ENCODE measurements around the gene KLF11.

The KLF11 gene

DNA sequence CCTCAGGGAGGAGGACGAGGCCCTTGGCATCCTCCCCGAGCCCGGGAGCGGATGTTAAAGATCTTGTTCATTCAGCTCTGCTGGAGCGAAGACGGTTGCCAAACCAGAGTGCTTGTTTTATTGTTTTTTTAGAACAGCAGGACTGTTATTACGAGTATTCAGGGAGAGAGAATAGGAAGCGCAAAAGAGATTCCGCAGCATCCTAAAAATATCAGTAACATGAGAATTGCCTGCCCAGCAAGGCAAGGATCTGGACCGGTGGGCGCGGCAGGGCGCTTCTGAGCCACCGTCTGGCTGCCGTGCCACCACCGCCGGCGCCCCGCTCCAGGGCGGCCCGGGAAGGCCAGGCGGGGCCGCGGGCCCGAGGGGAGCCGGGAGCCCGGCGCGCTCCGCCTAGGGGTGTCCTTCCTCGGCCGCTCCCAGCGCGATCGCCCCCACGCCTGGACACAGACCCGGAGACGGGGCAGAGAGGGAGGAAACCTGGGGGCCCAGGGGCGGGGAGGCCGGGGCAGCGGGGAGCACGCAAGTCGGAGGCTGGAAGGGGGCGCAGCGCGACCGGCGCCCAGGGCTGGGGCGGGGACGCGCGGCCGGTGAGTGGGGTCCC is 36.0 kb downstream of the KLF11 start:
- Histone ChIP-seq H4K20me1 (ENCODE audit: control insufficient read depth, insufficient read depth, low read depth, low read length) (no peaks in the 10 kb centered on the region), H3K4me1 (ENCODE audit: control insufficient read depth, low read length) (peaks cover 54% of the 10 kb centered on the region), H3K27ac (ENCODE audit: low read depth, low read length) (no peak overlapping the region), H3K79me2 (ENCODE audit: control insufficient read depth, low read length) (no peaks in the 10 kb centered on the region), H3K36me3 (ENCODE audit: control insufficient read depth, low read length) (no peaks in the 10 kb centered on the region), H3K9me3 (ENCODE audit: control insufficient read depth, insufficient read depth, low read length) (no peaks in the 10 kb centered on the region), H3K4me3 (ENCODE audit: low read length) (peak overlapping the region; percentile 74), H3F3A (ENCODE audit: control insufficient read depth, insufficient read depth) (peaks cover 29% of the 10 kb centered on the region), H3K9me2 (replicated peaks; ENCODE audit: control insufficient read depth, low read length) (no peaks in the 10 kb centered on the region), H3K27me3 (ENCODE audit: control insufficient read depth, low read length) (peaks cover 21% of the 10 kb centered on the region), H3K4me2 (ENCODE audit: low read length) (peak overlapping the region; percentile 64)
- TF ChIP-seq, protein P1, sequence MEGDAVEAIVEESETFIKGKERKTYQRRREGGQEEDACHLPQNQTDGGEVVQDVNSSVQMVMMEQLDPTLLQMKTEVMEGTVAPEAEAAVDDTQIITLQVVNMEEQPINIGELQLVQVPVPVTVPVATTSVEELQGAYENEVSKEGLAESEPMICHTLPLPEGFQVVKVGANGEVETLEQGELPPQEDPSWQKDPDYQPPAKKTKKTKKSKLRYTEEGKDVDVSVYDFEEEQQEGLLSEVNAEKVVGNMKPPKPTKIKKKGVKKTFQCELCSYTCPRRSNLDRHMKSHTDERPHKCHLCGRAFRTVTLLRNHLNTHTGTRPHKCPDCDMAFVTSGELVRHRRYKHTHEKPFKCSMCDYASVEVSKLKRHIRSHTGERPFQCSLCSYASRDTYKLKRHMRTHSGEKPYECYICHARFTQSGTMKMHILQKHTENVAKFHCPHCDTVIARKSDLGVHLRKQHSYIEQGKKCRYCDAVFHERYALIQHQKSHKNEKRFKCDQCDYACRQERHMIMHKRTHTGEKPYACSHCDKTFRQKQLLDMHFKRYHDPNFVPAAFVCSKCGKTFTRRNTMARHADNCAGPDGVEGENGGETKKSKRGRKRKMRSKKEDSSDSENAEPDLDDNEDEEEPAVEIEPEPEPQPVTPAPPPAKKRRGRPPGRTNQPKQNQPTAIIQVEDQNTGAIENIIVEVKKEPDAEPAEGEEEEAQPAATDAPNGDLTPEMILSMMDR (IDR thresholded peaks at IDR 0.05; ENCODE audit: low read depth, low read length, poor library complexity, severe bottlenecking): peak; percentile 26
- TF ChIP-seq EZH2phosphoT487 (IDR thresholded peaks at IDR 0.05; ENCODE audit: borderline replicate concordance, low read length): peak; percentile 62; the same call in 1 of the 2 replicates

DNA sequence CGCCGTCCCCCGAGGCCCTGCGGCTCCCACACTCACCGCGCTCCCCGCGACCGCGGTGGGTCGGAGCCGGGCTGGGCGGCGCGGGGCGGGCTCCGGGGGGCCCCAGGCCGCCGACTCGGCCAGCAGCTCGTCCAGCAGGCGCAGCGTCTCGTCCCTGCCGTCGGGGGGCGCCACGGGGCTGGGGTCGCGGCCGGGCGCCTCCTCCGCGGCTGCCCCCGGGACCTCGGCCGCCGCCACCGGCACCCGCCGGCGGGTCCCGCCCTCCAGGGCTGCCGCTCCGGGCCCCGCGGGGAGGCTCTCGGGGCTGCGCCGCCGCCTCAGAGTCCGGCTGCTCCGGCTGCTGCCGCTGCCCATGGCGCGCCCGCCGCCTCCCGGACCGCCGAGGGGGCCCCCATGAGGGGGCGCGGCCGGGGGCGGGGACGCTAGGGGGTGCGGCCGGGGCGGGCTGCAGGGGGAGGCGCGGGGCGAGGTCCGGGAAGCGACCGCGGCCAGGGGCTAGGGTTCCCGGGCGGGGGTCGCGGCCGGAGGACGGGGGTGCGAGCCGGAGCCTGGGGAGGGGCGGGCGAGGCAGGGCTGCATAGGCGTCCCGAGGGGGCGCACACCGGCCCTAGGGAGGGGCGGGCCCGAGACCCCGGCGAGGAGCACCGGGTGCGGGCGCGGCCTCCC is 36.7 kb downstream of the KLF11 start, which contains the start of gene CYS1:
Gene CYS1 (minus strand): TSS at position 542 of the 666 bp plus-strand sequence. CDS start 188 bp downstream, at position 354.
- no peaks in the 10 kb centered on the region for H3K9me3 ChIP-seq (ENCODE audit: control insufficient read depth, insufficient read depth, low read length)
- no peaks in the 10 kb centered on the region for H3K79me2 ChIP-seq (ENCODE audit: control insufficient read depth, low read length)
- H3F3A ChIP-seq (ENCODE audit: control insufficient read depth, insufficient read depth): peaks cover 29% of the 10 kb centered on the region
- H3K27ac ChIP-seq (ENCODE audit: low read depth, low read length): peak within 1 kb of the TSS; percentile 97
- H3K36me3 ChIP-seq (ENCODE audit: control insufficient read depth, low read length): no peaks in the 10 kb centered on the region
- peaks cover 61% of the 10 kb centered on the region for H3K4me1 ChIP-seq (ENCODE audit: control insufficient read depth, low read length)
- H3K4me3 ChIP-seq (ENCODE audit: low read length): peak within 1 kb of the TSS; percentile 74
- H3K4me2 ChIP-seq (ENCODE audit: low read length): peak within 1 kb of the TSS; percentile 90
- H4K20me1 ChIP-seq (ENCODE audit: control insufficient read depth, insufficient read depth, low read depth, low read length): no peaks in the 10 kb centered on the region
- H3K9me2 ChIP-seq (replicated peaks; ENCODE audit: control insufficient read depth, low read length): no peaks in the 10 kb centered on the region
- peaks cover 21% of the 10 kb centered on the region for H3K27me3 ChIP-seq (ENCODE audit: control insufficient read depth, low read length)
- no peak for TF ChIP-seq EZH2phosphoT487 (IDR thresholded peaks at IDR 0.05; ENCODE audit: borderline replicate concordance, low read length)
- TF ChIP-seq, protein P1 (IDR thresholded peaks at IDR 0.05; ENCODE audit: low read depth, low read length, poor library complexity, severe bottlenecking): no peak

DNA sequence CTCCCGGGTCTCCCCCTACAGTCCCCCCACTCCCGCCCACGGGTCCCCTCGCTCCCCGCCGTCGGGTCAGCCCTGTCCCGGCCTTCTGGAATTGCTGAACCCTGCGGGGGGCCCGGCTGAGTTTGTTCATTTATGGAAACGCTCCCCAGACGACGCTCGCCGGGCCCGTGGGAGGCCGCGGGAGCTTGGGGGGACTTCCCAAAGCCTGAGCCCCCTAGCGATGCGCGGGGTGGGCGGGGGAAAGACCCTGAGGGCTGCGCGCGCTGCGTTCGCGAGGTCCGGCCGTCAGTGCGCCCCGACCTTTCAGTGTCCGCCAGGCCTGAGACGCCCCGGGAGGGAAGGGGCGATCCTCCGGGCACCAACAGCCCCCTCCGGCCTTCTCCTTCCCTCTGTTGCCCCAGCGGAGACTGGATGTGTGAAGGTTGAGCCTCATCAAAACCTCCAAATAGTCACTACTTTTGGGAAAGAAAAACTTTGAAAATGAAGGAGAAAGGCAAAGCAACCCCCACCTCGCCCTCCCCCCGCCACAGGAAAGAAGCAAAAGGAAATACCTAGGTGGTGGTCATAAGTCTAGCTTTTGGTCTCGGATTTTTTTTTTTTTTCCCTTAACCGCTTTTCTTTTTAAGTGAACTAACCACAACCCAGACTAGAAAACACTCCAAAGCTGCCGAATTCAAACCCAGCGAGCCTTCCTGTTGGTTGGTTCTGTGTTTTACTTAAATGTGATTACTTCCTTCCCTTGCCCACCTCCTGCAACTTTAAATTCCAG is 37.4 kb downstream of the KLF11 start:
- peaks cover 21% of the 10 kb centered on the region for H3K27me3 ChIP-seq (ENCODE audit: control insufficient read depth, low read length)
- H3K4me2 ChIP-seq (ENCODE audit: low read length): peak overlapping the region; percentile 90
- H3K4me1 ChIP-seq (ENCODE audit: control insufficient read depth, low read length): peaks cover 68% of the 10 kb centered on the region
- H3K4me3 ChIP-seq (ENCODE audit: low read length): peak overlapping the region; percentile 72
- no peaks in the 10 kb centered on the region for H3K9me2 ChIP-seq (replicated peaks; ENCODE audit: control insufficient read depth, low read length)
- no peaks in the 10 kb centered on the region for H4K20me1 ChIP-seq (ENCODE audit: control insufficient read depth, insufficient read depth, low read depth, low read length)
- H3F3A ChIP-seq (ENCODE audit: control insufficient read depth, insufficient read depth): peaks cover 33% of the 10 kb centered on the region
- H3K36me3 ChIP-seq (ENCODE audit: control insufficient read depth, low read length): no peaks in the 10 kb centered on the region
- H3K9me3 ChIP-seq (ENCODE audit: control insufficient read depth, insufficient read depth, low read length): no peaks in the 10 kb centered on the region
- TF ChIP-seq, protein P1 (IDR thresholded peaks at IDR 0.05; ENCODE audit: low read depth, low read length, poor library complexity, severe bottlenecking): peak; percentile 16
- TF ChIP-seq EZH2phosphoT487 (IDR thresholded peaks at IDR 0.05; ENCODE audit: borderline replicate concordance, low read length): no peak
- no peaks in the 10 kb centered on the region for H3K79me2 ChIP-seq (ENCODE audit: control insufficient read depth, low read length)
- H3K27ac ChIP-seq (ENCODE audit: low read depth, low read length): peak overlapping the region; percentile 97

Data from DOHH2 (cell line).